ENCODE results near the gene SLC19A1.

SLC19A1 gene

DNA sequence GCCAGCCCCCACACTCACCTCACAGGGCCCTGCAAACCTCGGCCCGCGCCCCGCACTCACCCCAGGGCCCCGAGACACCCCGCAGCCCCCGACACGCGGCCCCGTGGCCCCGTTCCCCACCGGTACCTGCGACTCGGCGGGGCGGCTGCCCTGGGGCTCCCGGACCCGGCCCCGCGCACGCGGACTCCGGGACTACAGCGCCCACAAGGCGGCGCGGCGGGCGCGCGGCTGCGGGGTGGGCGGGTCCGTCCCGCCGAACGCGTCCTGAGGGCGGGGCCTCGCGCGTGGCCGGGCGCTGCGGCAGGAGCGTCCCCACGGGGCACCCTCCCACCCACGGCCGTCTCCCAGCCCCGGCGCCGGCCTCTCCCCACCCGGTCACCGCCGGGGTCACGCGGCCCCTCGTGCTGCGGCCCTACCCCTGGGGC is at the start of gene SLC19A1:
Gene SLC19A1, minus strand, starts transcription at position 199 of the 425 bp plus-strand sequence. CDS start 4,481 bp downstream, outside the sequence.
- peak; percentile 84 for DNase-seq

DNA sequence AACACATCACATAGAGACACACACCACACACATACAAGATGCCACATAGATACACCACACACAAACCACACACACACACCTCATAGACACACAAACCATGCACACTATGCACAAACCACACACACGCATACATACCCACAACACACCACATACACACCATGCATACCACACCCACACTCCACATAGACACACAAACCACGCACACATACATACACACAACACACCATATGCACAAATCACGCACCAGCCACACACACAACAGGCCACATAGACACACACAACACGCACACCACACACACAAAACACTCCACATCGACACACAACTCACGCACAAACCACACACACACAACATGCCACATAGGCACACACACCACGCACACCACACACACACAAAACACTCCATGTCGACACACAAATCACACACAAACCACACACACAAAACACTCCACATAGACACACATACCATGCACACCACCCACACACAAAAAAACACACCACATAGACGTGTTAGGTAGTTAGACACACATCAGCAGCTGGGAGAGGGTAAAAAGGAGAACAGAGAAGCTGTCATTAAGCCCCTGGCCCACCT is 49.5 kb upstream of the SLC19A1 start:
- no peak for DNase-seq

DNA sequence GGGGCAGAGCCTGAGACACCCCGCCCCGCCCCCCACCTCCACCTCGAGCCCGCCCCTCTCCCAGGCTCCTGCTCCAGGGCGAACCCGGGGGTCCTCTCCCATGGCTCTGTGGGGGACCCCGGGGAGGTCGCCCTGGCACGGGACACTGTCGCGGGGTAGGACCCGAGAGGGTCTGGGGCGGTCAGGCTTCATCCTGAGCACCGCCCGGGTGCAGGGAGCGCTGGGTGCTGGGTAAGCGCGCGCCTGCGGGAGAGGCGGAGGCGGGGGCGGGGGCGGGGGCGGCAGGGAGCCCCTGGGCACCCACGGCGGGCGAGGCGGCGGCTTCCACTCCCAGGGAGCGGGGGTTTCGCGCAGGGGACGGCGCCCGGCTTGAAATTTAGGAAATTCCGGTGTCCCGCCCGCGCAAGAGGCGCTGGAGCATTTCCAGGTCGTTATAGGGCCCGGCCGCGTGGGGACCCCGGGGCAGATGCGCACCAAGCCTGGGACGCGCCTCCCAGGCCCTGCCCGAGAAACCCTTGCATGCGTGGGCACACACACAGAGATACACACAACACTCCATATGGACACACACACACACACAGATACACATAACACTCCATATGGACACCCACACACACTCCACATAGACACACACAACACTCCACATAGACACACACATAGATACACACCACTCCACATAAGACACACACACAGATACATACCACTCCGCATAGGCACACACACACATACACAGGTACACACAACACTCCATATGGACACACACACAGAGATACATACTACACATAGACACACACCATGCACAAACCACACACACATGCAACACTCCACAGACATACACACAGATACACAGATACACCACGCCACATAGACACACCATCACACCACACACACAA is 48.7 kb upstream of the SLC19A1 start:
- peak; percentile 72 for DNase-seq

DNA sequence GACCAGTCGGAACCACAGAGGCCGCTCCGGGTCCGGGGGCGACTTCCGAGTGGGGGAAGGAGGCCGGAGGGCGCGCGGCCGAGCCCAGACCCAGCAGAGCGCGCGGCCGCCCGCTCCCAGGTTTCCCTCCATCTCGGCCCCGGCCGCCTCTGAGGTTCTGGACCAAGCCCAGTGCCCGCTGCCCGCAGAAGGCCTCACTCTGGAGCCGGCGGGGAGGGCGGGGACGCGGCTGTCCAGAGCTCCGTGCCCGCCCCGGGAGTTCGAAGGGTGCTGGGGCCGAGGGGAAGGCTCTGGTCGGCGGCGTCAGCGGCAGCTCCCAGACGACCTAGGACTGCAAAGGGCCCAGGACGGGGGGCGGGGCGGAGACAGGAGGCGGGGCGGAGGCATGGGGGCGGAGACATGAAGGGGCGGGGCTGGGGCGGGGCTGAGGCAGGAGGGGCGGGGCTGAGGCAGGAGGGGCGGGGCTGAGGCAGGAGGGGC is 48.0 kb upstream of the SLC19A1 start:
- DNase-seq: peak; percentile 63

DNA sequence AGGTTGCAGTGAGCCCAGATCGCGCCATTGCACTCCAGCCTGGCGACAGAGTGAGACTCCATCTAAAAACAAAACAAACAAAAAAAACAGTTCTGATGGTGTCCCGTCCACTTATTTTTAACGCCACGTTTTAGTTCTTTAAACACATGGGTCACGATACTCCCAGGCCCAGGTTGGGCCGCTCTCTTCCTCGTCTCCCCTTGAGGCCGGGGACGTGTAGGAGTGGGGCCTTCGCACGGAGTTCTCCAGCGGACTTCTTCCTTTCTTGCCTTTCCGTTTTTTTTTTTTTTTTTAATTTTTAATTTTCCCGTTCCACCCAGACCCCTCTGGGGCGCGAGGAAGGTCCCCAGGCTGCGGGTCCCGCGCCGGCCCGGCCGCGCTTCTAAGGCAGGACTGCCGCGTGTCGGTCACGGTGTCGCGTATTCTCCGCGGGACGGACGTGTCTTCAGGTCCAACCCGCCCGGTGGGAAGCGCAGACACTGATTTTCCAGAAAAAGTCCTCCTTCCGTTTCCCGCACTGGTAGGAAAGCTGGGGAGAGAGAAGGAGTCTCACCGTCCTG is 47.5 kb upstream of the SLC19A1 start:
- DNase-seq: no peak

DNA sequence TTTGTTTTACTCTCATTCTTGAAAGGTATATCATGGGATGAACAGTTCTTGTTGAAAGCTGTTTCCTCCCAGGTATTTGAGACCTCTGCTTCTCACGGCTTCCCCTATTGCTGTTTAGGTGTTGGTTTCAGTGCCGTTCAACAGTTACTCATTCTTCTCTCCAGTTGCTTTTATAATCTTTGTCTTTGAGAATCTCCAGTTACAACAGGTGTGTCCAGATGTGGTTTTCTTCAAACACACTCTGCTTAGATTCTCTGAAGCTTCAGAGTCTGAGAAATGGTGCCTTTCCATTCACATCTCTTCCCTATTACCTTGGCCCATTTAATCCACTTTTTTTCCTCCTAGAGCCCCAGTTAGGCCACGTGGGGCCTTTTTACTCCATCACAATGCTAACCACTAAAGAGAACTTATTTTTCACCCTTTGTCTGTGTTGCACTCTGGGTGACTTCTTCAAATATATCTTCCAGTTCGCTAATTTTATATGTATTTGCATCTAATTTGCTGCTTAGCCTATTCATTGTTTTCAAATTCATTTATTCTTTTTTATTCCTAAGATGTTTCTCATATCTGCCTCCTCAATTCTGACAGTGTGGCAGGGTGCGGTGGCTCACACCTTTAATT is 46.7 kb upstream of the SLC19A1 start:
- DNase-seq: no peak

DNA sequence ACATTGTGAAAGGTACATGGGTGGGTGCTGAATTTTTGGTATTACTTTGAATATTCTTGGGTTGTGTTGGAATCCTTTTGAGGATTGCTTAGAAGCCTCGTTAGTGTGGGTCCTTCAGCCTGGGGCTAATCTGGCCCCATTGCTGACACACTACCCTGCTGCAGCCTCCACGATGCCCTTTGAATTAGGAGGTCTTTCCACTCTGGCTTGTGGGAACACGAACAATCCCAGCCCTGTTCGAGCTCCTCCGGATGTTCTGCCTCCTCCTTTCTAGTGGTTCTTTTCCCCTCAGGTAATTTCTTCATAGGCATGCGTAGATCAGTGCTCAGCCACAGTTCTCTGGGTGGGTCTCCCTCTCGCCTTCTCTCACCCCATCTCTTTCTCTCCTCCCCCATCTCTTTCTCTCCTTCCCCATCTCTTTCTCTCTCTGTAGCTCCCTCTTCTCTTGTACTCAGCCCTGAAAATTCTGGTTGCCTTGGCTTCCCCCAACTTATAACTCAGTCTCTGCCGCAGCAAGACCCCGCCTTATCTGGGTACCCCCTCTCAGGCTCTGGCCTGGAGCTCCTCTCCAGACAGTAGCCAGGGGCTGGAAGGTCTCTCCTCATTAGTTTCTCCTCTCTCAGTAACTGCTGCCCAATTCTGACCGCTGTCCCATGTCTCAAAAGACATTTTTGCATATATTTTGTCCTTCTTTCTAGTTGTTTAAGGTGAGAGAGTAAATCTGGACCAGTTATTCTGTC is 46.0 kb upstream of the SLC19A1 start:
- no peak for DNase-seq

DNA sequence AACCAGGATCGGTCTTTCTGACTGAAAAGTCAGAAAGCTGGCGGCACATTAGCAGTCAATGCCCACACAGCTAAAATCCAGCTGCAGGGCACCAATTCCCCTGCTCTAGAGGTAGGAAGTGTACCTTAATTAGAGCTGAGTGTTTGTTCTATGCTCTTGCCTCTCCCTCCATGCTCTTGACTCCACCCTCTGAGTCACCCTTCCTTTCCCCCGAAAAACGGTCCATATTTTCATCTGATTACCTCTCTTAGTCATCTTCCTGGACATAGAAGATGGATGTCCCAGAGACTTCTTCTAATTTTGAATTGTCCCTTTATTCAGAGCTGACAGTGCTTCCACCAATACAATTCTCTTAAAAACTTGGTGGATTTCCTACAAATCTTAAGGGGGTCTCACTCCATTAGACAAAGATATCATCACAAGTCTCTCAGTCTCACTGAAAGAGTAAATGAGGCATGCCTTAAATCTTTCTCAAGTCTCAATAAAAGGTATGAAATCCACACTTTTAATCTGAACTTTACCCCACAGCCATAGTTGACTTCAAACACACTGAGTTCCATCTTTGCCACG is 44.1 kb upstream of the SLC19A1 start:
- no peak for DNase-seq

DNA sequence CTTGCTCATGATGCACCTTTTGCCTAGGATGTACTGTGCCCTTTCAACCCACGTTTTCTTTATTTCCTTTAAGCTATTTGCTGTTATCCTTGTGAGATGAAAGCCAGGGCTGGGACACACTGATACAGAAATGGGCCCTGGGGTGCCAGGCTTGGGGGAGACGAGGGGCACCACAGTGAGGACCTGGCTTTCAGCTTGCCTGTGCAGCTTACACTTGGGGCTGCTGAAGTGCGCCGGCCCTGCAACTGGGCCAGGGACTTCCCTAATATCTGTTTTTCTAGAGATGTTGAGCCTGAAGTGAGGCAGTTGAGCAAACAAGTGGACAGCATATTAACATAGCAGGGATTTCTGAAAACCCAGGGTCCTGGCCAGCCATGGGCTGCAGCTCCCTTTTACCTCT is 42.5 kb upstream of the SLC19A1 start:
- DNase-seq: no peak

DNA sequence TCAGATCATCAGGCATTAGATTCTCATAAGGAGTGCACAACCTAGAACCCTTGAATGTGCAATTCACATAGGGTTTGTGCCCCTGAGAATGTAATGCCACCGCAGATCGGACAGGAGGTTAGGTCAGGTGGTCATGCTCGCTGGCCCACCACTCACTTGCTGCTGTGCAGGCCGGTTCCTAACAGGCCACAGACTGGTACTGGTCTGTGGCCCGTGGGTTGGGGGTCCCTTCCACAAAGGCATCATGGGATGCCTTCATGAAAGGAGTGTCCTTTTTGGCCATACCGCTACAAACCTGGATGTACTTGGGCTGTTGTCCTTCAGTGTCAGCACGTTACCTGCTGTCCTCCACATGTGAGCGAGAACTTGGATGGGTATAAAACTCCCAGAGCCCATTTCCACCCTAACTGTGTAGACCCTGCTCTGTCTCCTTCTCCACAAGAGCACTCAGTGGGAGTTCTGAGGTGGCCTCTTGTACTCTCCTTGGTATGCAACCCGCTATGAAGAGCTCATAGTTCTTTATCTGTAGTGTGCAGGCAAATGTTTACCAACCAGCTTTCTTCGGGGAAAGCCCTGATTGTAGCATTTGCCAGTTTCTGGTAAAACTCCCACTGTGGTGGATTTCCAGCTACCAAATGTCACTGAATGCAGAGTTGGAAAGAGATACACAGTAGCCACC is 41.7 kb upstream of the SLC19A1 start:
- no peak for DNase-seq

DNA sequence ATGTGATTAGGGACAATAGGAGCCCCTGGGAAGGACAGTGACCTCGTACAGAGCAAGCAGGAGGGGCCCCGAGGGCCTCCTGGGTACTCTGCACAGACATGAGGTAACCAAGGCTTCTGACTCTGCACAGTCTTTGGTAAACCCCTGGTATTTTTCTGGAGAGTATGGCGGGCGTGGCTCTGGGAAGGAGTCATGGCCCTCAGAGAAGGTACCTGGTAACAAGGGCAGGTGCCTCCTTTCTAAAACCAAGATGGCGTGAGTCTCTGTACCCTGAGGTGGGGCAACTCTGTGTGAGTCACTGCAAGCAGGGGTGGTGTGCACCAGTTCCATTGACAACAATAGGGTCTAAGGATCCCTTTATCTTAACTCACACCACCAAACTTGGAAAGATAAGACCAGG is 39.9 kb upstream of the SLC19A1 start:
- no peak for DNase-seq

DNA sequence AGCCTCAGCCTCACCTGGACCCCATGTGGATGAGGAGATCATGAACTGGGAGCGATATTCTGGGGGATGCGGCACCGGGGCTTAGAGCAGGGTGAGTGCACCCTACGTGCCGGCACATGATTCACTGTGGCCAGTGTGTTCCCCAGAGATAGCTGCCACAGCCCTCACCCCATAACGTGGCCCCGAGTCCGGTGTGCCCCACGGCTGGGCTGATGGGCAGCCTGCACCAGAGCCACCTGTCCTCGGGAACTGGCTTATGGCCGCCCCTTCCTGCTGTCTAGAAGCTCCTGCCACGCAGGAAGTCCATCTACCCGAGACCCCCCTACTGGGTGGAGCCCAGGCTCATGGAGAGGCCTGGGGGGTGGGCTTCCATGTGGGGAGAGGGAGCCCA is 39.1 kb upstream of the SLC19A1 start:
- no peak for DNase-seq

DNA sequence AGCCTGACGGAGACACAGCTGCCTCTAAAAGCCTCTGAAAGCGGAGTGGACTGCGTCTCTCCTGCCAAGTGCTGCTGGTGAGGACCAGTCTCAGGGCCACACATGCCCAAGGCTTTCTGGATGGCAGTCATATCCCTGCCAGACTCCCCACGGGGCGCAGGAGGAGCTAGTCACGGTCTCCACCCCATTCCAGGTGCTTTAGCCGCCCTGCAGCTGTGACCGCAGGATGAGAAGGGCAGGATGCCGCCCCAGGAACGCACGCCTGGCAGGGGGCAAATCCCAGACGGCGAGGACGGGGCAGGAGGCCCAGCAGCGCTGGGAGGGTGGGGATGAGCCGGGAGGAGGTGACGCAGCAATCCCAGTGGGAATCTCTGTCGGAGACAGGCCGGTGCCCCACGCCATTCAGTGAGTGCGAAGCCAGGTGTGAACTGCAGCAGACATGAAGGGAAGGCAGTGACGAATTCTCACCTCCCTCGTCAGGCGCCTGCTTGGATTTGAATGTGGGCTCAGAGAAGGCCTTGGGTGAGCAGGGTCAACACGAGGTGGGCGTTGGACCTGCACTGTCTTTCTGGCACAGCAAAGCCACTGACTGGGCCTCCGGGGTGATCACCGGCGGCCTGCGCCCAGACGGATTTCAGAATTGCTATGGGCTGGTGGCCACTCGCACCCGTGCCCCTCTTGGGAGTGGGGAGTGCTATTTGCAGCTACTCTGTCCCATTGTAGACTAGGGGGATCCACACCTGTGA is 38.5 kb upstream of the SLC19A1 start:
- no peak for DNase-seq

DNA sequence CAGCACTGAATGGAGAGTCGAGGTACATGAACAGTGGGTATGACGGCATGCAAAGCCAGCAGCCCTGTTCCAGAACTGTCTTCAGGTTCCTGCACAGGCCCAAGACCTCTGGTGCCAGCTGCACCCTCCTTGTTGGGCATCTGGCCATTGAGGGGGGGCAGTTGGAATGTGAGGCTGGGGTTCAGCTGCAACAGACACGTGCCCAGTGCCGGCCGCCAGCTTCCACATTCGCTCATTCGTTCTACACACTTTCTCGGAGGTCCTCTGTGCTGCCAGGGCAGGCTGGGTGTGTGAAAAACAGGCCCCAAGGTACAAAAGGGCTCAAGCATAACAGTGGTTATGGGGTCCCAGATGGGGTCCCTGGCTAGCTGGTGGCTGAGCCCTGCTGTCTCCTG is 37.9 kb upstream of the SLC19A1 start:
- DNase-seq: no peak

DNA sequence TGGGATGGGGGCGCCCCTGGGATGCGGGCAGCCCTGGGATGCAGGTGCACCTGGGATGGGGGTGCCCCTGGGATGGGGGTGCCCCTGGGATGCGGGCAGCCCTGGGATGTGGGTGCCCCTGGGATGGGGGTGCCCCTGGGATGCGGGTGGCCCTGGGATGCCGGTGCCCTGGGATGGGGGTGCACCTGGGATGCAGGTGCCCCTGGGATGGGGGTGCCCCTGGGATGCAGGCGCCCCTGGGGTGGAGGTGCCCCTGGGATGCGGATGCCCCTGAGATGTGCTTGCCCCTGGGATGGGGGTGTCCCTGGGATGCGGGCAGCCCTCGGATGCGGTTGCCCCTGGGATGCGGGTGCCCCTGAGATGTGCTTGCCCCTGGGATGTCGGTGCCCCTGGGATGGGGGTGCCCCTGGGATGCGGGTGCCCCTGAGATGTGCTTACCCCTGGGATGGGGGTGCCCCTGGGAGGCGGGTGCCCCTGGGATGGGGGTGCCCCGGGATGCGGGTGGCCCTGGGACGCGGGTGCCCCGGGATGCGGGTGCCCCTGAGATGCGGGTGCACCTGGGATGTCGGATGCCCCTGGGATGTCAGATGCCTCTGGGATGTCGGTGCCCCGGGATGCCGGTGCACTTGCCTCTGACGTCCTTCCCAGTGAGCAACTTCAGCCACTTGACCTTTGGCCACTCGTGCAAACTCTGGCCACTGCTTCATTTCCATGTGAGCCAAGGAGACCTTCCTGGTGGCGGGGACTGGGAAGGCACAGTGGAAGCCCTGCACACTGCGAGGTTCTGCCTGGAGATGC is 37.3 kb upstream of the SLC19A1 start:
- no peak for DNase-seq

DNA sequence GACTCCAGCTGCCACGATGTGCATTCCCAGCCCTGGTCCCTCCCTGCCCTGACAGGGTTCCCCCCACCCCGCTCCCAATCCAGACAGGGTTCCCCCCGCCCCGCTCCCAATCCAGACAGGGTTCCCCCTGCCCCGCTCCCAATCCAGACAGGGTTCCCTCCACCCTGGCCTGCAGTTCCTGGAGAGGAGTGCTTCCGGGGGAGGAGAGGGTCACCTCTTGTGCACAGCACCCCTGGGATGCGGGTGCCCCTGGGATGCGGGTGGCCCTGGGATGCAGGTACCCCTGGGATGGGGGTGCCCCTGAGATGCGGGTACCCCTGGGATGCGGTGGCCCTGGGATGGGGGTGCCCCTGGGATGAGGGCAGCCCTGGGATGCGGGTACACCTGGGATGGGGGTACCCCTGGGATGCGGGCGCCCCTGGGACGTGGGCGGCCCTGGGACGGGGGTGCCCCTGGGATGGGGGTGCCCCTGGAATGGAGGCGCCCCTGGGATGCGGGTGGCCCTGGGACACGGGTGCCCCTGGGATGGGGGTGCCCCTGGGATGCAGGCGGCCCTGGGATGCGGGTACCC is 36.7 kb upstream of the SLC19A1 start:
- no peak for DNase-seq

DNA sequence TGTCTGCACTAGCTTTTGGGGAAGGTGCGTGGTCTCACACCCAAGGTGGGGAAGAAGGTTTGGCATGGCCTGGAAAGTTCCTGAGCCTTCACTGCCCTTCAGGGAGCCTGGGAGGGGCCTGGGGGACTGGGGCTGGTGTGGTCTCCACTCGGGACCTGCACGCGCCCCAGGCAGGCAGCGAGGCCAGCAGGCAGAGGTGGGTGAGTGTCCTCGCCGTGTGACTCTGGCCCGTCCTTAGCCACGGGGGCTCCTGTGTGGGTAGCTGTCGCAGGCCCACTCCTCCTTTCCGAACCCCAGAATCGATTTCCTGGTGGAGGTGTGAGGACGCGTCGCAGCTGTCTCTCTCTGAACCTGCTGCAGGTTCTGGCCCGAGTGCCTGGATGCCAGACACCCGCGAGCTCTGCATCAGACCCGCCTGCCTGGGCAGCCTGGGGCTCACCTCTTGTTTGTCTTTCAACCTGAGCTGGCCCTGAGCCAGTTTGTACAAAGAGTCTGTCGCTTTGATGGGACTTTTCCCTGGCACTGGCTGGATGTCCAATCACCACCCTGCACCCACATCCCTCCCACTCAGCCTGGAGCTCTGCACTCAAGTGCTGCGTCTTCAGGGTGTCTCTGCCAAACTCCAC is 36.0 kb upstream of the SLC19A1 start:
- no peak for DNase-seq

DNA sequence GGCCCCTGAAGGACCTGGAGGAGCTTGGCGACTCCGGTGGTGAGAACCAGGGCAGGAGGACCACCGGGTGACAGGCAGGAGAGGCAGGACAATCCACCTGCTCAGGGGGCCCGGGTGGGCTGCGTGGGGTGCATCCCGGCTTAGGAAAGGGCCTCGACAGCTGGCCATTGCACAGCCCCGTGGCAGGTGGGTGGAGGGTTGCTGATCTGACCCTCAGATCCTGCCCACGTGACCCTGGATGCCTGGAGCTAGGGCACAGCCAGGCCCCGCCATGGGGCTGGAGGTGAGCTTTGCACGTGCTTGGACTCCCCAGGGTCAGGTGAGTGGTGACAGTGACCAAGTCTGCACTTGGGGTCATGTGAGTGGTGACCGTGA is 35.5 kb upstream of the SLC19A1 start:
- no peak for DNase-seq

Data from activated naive CD4-positive, alpha-beta T cell treated with anti-CD3 and anti-CD28 coated beads, Interleukin-2, amount 50 U/mL, for 16 hours (primary cell).